HUES48 (cell line): ENCODE measurements around the gene LCN12.

Experiments used
- H3K27ac ChIP-seq: one replicate; pipeline ENCODE4 v1.7.0; 2013; ENCODE audit warnings: low read depth, low read length, inconsistent platforms
- H3K27me3 ChIP-seq: 2 replicates; pipeline ENCODE4 v1.6.1; 2013; ENCODE audit warnings: mild to moderate bottlenecking, low read length; ENCODE audit not compliant: control insufficient read depth, insufficient read depth
- H3K36me3 ChIP-seq: 2 replicates; pipeline ENCODE4 v1.6.1; 2013; ENCODE audit warnings: low read length; ENCODE audit not compliant: control insufficient read depth, insufficient read depth
- H3K4me1 ChIP-seq: 2 replicates; pipeline ENCODE4 v1.6.1; 2013; ENCODE audit warnings: mild to moderate bottlenecking, low read length; ENCODE audit not compliant: control insufficient read depth, insufficient read depth
- H3K4me3 ChIP-seq: 2 replicates; pipeline ENCODE4 v1.5.1; 2013; ENCODE audit warnings: mild to moderate bottlenecking, low read depth, low read length
- H3K9ac ChIP-seq: 2 replicates; pipeline ENCODE4 v1.6.1; 2013; ENCODE audit warnings: mild to moderate bottlenecking, low read depth, low read length, moderate library complexity
- H3K9me3 ChIP-seq: 2 replicates; pipeline ENCODE4 v1.6.1; 2013; ENCODE audit warnings: low read length; ENCODE audit not compliant: control insufficient read depth, insufficient read depth

Gene LCN12

GRCh38 chr9:136962163-136962562 is 10.1 kb downstream of the LCN12 start:
- Histone ChIP-seq H3K27ac (no peak overlapping the region), H3K9me3 (no peaks in the 10 kb centered on the region), H3K9ac (no peak overlapping the region), H3K36me3 (no peaks in the 10 kb centered on the region), H3K4me3 (no peak overlapping the region), H3K27me3 (no peaks in the 10 kb centered on the region), H3K4me1 (peaks cover 2% of the 10 kb centered on the region; the same call in 1 of the 2 replicates)

- H3K9me3 ChIP-seq, result no peaks in the 10 kb centered on the region
- H3K9ac ChIP-seq, result no peak overlapping the region
- no peaks in the 10 kb centered on the region for H3K27me3 ChIP-seq
- H3K36me3 ChIP-seq, result no peaks in the 10 kb centered on the region
- peaks cover 2% of the 10 kb centered on the region; the same call in 1 of the 2 replicates for H3K4me1 ChIP-seq
- no peak overlapping the region for H3K27ac ChIP-seq
- H3K4me3 ChIP-seq, result no peak overlapping the region
These were observed 10.7 kb downstream of the LCN12 start for GRCh38 chr9:136962701-136963248.

- Histone ChIP-seq H3K27ac (no peak overlapping the region), H3K4me3 (no peak overlapping the region), H3K4me1 (peaks cover 2% of the 10 kb centered on the region; the same call in 1 of the 2 replicates), H3K27me3 (no peaks in the 10 kb centered on the region), H3K9ac (no peak overlapping the region), H3K9me3 (no peaks in the 10 kb centered on the region), H3K36me3 (no peaks in the 10 kb centered on the region)
These were observed 11.3 kb downstream of the LCN12 start for GRCh38 chr9:136963341-136963740.

GRCh38 chr9:136963751-136964150 is 11.7 kb downstream of the LCN12 start:
- H3K36me3 ChIP-seq, result no peaks in the 10 kb centered on the region
- H3K9me3 ChIP-seq, result no peaks in the 10 kb centered on the region
- no peak overlapping the region for H3K4me3 ChIP-seq
- no peak overlapping the region for H3K9ac ChIP-seq
- H3K27ac ChIP-seq, result no peak overlapping the region
- no peaks in the 10 kb centered on the region for H3K27me3 ChIP-seq
- H3K4me1 ChIP-seq, result peaks cover 2% of the 10 kb centered on the region; the same call in 1 of the 2 replicates

- Histone ChIP-seq H3K9me3 (no peaks in the 10 kb centered on the region), H3K9ac (no peak overlapping the region), H3K36me3 (no peaks in the 10 kb centered on the region), H3K4me1 (peaks cover 2% of the 10 kb centered on the region; the same call in 1 of the 2 replicates), H3K27ac (no peak overlapping the region), H3K27me3 (no peaks in the 10 kb centered on the region), H3K4me3 (no peak overlapping the region)
These were observed 12.2 kb downstream of the LCN12 start for GRCh38 chr9:136964171-136964689.

- Histone ChIP-seq H3K27ac (no peak overlapping the region), H3K27me3 (no peaks in the 10 kb centered on the region), H3K9me3 (no peaks in the 10 kb centered on the region), H3K9ac (no peak overlapping the region), H3K36me3 (no peaks in the 10 kb centered on the region), H3K4me3 (no peak overlapping the region), H3K4me1 (peaks cover 2% of the 10 kb centered on the region; the same call in 1 of the 2 replicates)
These were observed 12.9 kb downstream of the LCN12 start for GRCh38 chr9:136964833-136965422.

- Histone ChIP-seq H3K27me3 (no peaks in the 10 kb centered on the region), H3K9ac (peak overlapping the region; percentile 24; the same call in 1 of the 2 replicates), H3K4me1 (peaks cover 2% of the 10 kb centered on the region; the same call in 1 of the 2 replicates), H3K9me3 (no peaks in the 10 kb centered on the region), H3K36me3 (no peaks in the 10 kb centered on the region), H3K4me3 (no peak overlapping the region), H3K27ac (no peak overlapping the region)
These were observed 13.9 kb downstream of the LCN12 start for GRCh38 chr9:136965771-136966484.

GRCh38 chr9:136968333-136969127 is 16.5 kb downstream of the LCN12 start:
- H3K9me3 ChIP-seq, result no peaks in the 10 kb centered on the region
- no peak overlapping the region for H3K27ac ChIP-seq
- H3K9ac ChIP-seq, result no peak overlapping the region
- H3K36me3 ChIP-seq, result no peaks in the 10 kb centered on the region
- no peaks in the 10 kb centered on the region for H3K27me3 ChIP-seq
- H3K4me1 ChIP-seq, result peaks cover 2% of the 10 kb centered on the region; the same call in 1 of the 2 replicates
- no peak overlapping the region for H3K4me3 ChIP-seq

GRCh38 chr9:136969150-136969549 is 17.1 kb downstream of the LCN12 start:
- H3K9me3 ChIP-seq, result no peaks in the 10 kb centered on the region
- no peak overlapping the region for H3K9ac ChIP-seq
- H3K4me3 ChIP-seq, result no peak overlapping the region
- H3K27ac ChIP-seq, result no peak overlapping the region
- H3K27me3 ChIP-seq, result no peaks in the 10 kb centered on the region
- no peaks in the 10 kb centered on the region for H3K36me3 ChIP-seq
- peaks cover 2% of the 10 kb centered on the region; the same call in 1 of the 2 replicates for H3K4me1 ChIP-seq

GRCh38 chr9:136969774-136970173 is 17.7 kb downstream of the LCN12 start:
- Histone ChIP-seq H3K36me3 (no peaks in the 10 kb centered on the region), H3K4me3 (no peak overlapping the region), H3K9me3 (no peaks in the 10 kb centered on the region), H3K4me1 (peaks cover 2% of the 10 kb centered on the region; the same call in 1 of the 2 replicates), H3K27me3 (no peaks in the 10 kb centered on the region), H3K27ac (no peak overlapping the region), H3K9ac (no peak overlapping the region)
